Thoracic aorta (tissue), 2 donors: ENCODE results near the gene SIGLEC12. TPM values are rescaled to one million over a fixed set of nuclear protein-coding genes. Genes with fewer than 3 reads are reported as not detected.

Source experiments
- ATAC-seq: fragments of 150-250 bp; one replicate; pipeline ENCODE4 v1.8.0; 2017; ENCODE audit warnings: low read depth; ENCODE audit not compliant: insufficient number of reproducible peaks, low FRiP score
- DNase-seq: peaks from one replicate; pipeline ENCODE4 v3.0.0-alpha.2; 2020; ENCODE audit warnings: low spot score
- H3K27ac ChIP-seq, 2 donors: fragments of 200-600 bp; sonication (generic); 1 replicate in 1 of 2; 2 replicates in 1 of 2; pipeline ENCODE4 v1.5.1; 2016; ENCODE audit warnings: mild to moderate bottlenecking in 2 of 2, moderate library complexity in 2 of 2
- H3K27me3 ChIP-seq: fragments of 200-600 bp; sonication (generic); replicated peaks from 2 replicates; pipeline ENCODE4 v1.6.0; 2016; ENCODE audit warnings: mild to moderate bottlenecking; ENCODE audit not compliant: insufficient read depth
- H3K36me3 ChIP-seq: fragments of 200-600 bp; sonication (generic); one replicate; pipeline ENCODE4 v1.5.1; 2016
- H3K4me1 ChIP-seq, 2 donors: fragments of 200-600 bp; sonication (generic); 1 replicate in 1 of 2; 2 replicates in 1 of 2; pipeline versions ENCODE4 v1.5.1 to v1.6.0; 2016; ENCODE audit warnings: low read depth in 2 of 2, mild to moderate bottlenecking in 1 of 2; ENCODE audit not compliant: control insufficient read depth in 1 of 2
- H3K4me3 ChIP-seq: fragments of 200-600 bp; sonication (generic); 2 replicates; pipeline ENCODE4 v1.5.1; 2016; ENCODE audit warnings: mild to moderate bottlenecking
- H3K9me3 ChIP-seq: fragments of 200-600 bp; sonication (generic); 2 replicates; pipeline ENCODE4 v1.5.1; 2016
- CTCF ChIP-seq: fragments of 200-600 bp; sonication (generic); IDR thresholded peaks from one replicate; pipeline ENCODE4 v1.5.1; 2019; ENCODE audit warnings: antibody characterized with exemption
- total RNA-seq, 2 donors: library from RNA; depleted of rRNA; stranded (reverse); fragments of >200 nt; gene quantifications; one replicate each; pipeline versions ENCODE4 v1.1.0 to v1.2.3, GENCODE V29; 2016

The SIGLEC12 gene
- total RNA-seq, 2 donors from 2014 or later: 2.2 TPM; not detected in 1

- no peaks in the 10 kb centered on the region for H3K9me3 ChIP-seq
- no peaks in the 10 kb centered on the region for H3K4me1 ChIP-seq
- H3K27ac ChIP-seq: no peak within 1 kb of the TSS
- no peaks in the 10 kb centered on the region for H3K36me3 ChIP-seq
- no peaks in the 10 kb centered on the region for H3K27me3 ChIP-seq
- no peak within 1 kb of the TSS for H3K4me3 ChIP-seq
- DNase-seq (no peak), ATAC-seq (no peak)
- no peak for TF ChIP-seq CTCF
Measured at GRCh38 chr19:51458051-51458645, 43.5 kb downstream of the SIGLEC12 start, which contains the start of gene SIGLEC8. TSS of gene SIGLEC8 (minus strand) at chr19:51458454. CDS start at chr19:51458387, 67 bp downstream.

DNA sequence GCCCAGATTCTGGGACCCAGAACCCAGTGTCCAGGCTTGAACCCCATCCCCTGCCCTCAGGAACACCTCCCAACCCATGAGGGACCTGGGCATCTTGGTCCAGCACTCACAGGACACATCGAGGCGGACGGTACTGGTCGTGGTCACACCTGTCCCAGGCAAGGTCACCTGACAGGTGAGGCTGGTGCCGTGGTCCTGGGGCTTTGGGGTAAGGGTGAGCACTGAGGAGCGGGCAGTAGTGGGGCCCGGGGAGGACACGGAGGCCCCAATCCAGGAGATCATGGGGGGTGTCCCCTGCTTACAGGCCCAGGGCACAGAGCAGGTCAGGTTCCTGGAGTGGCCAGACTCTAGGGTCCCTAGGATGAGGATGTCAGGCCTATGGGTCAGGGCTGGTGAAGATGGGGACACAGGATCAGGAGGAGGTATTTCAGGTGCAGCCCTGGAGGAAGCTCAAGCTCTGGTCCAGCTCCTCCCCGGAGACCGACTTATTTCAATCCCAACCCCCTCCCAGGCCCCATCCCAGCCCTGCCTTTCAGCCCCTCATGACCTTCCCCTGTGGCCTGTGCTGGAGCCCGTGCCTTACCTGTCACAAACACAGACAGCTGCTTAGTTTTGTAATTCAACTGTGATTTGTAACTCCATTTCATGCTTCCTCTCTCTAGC, 44.1 kb downstream of the SIGLEC12 start:
- no peaks in the 10 kb centered on the region for H3K27me3 ChIP-seq

GRCh38 chr19:51456541-51457290, 44.9 kb downstream of the SIGLEC12 start:
- Histone ChIP-seq H3K27ac (no peak overlapping the region), H3K27me3 (no peaks in the 10 kb centered on the region), H3K9me3 (no peaks in the 10 kb centered on the region), H3K4me1 (no peaks in the 10 kb centered on the region), H3K4me3 (no peak overlapping the region), H3K36me3 (no peaks in the 10 kb centered on the region)
- no peak for TF ChIP-seq CTCF
- ATAC-seq: no peak
- DNase-seq: no peak

More for the DNA sequence above, 44.1 kb downstream of the SIGLEC12 start:
- no peak for ATAC-seq
- H3K27ac ChIP-seq: no peak overlapping the region
- TF ChIP-seq CTCF: no peak
- no peak for DNase-seq
- no peaks in the 10 kb centered on the region for H3K36me3 ChIP-seq
- no peaks in the 10 kb centered on the region for H3K9me3 ChIP-seq
- no peak overlapping the region for H3K4me3 ChIP-seq
- H3K4me1 ChIP-seq: no peaks in the 10 kb centered on the region

DNA sequence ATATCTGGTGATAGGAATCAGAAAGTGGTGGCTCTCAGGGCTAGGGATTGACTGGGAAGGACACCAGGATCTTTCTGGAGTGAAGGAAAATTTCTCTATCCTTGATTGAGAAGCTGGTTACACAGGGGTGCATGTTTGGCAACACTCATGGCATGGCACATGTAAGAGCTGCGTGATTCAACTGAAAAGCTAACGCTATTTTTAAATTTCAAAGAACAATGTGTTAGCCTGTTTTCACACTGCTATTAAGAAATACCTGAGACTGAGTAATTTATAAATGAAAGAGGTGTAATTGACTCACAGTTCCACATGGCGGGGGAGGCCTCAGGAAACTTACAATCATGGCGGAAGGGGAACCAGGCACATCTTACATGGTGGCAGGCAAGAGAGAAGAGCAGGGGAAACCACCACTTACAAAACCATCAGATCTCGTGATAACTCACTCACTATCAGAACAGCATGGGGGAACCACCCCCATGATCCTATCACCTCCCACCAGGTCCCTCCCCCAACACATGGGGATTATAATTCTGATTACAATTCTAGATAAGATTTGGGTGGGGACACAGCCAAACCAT, 50.8 kb downstream of the SIGLEC12 start:
- Histone ChIP-seq H3K4me3 (no peak overlapping the region), H3K36me3 (no peaks in the 10 kb centered on the region), H3K27me3 (no peaks in the 10 kb centered on the region), H3K4me1 (no peaks in the 10 kb centered on the region), H3K27ac (no peak overlapping the region), H3K9me3 (no peaks in the 10 kb centered on the region)
- no peak for ATAC-seq
- no peak for DNase-seq
- no peak for TF ChIP-seq CTCF
